ENCODE results near the gene KLHL8.

- TF ChIP-seq POLR2A (IDR thresholded peaks at IDR 0.05; ENCODE audit: low read length) = no peak
- no peak for TF ChIP-seq GATA1 (IDR thresholded peaks at IDR 0.05; ENCODE audit: low read depth, low read length)
These were observed 73.3 kb downstream of the KLHL8 start for GRCh38 chr4:87147116-87147515.

Data from erythroblast (primary cell).